HUES64 (cell line): Measurements from ENCODE around the gene NARS2.
"Not testable (repeated sequence)": the region's sequence is repeated elsewhere in the genome, so short reads cannot be mapped to it uniquely, and the experiment has no call there.

Source experiments
- H3K27ac ChIP-seq: 2 replicates; pipeline ENCODE4 v1.7.0; 2013; ENCODE audit warnings: low read depth, low read length, inconsistent platforms
- H3K27me3 ChIP-seq: 2 replicates; pipeline ENCODE4 v1.6.1; 2013; ENCODE audit warnings: mild to moderate bottlenecking, low read length; ENCODE audit not compliant: insufficient read depth
- H3K36me3 ChIP-seq: 2 replicates; pipeline ENCODE4 v1.6.1; 2013; ENCODE audit warnings: mild to moderate bottlenecking, low read length; ENCODE audit not compliant: insufficient read depth
- H3K4me1 ChIP-seq: 2 replicates; pipeline ENCODE4 v1.6.1; 2013; ENCODE audit warnings: mild to moderate bottlenecking, low read length, moderate library complexity; ENCODE audit not compliant: insufficient read depth
- H3K4me3 ChIP-seq: 2 replicates; pipeline ENCODE4 v1.5.1; 2013; ENCODE audit warnings: mild to moderate bottlenecking, low read length, moderate library complexity
- H3K9ac ChIP-seq: 2 replicates; pipeline ENCODE4 v1.6.1; 2013; ENCODE audit warnings: mild to moderate bottlenecking, low read depth, low read length
- H3K9me3 ChIP-seq: 2 replicates; pipeline ENCODE4 v1.6.1; 2013; ENCODE audit warnings: low read depth, low read length; ENCODE audit not compliant: insufficient read depth
- WGBS: fragments of 150-250, 120-280 bp; methylation state at CpG from one replicate; pipeline ENCODE4 v1.1.7; 2013; ENCODE audit warnings: missing lambda C conversion rate; 5-methylcytosine and 5-hydroxymethylcytosine counted together

NARS2 gene

GRCh38 chr11:78514922-78515502 is 59.7 kb downstream of the NARS2 start:
- Histone ChIP-seq H3K9me3 (peaks cover 12% of the 10 kb centered on the region), H3K27ac (no peak overlapping the region), H3K27me3 (no peaks in the 10 kb centered on the region), H3K4me3 (no peak overlapping the region), H3K9ac (no peak overlapping the region), H3K4me1 (peaks cover 12% of the 10 kb centered on the region), H3K36me3 (peaks cover 13% of the 10 kb centered on the region)
- 62% methylated on average over 4 of the region's 4 CpGs for WGBS

- peaks cover 15% of the 10 kb centered on the region for H3K36me3 ChIP-seq
- 89% methylated on average over 4 of the region's 5 CpGs for WGBS
- H3K27me3 ChIP-seq, H3K27ac ChIP-seq, H3K9ac ChIP-seq, H3K4me3 ChIP-seq: not testable (repeated sequence)
- H3K9me3 ChIP-seq = peaks cover 14% of the 10 kb centered on the region
- H3K4me1 ChIP-seq = peaks cover 12% of the 10 kb centered on the region
These were observed 61.6 kb downstream of the NARS2 start for GRCh38 chr11:78513085-78513484.

GRCh38 chr11:78510597-78510996 is 64.1 kb downstream of the NARS2 start:
- Histone ChIP-seq H3K9me3 (peaks cover 14% of the 10 kb centered on the region), H3K4me3 (no peak overlapping the region), H3K9ac (no peak overlapping the region), H3K36me3 (peaks cover 15% of the 10 kb centered on the region), H3K27me3 (no peaks in the 10 kb centered on the region), H3K4me1 (peaks cover 12% of the 10 kb centered on the region), H3K27ac (no peak overlapping the region)
- 97% methylated on average over 3 of the region's 4 CpGs for WGBS

- Histone ChIP-seq H3K9ac (no peak overlapping the region), H3K27me3 (no peaks in the 10 kb centered on the region), H3K9me3 (peaks cover 14% of the 10 kb centered on the region), H3K27ac (no peak overlapping the region), H3K4me3 (no peak overlapping the region), H3K4me1 (peaks cover 7% of the 10 kb centered on the region; the same call in 1 of the 2 replicates), H3K36me3 (peaks cover 15% of the 10 kb centered on the region)
- no CpG with 5 or more reads among the region's 1 CpG for WGBS
These were observed 64.6 kb downstream of the NARS2 start for GRCh38 chr11:78510025-78510596.

GRCh38 chr11:78504708-78505107 is 70.0 kb downstream of the NARS2 start:
- H3K27ac ChIP-seq = no peak overlapping the region
- peaks cover 16% of the 10 kb centered on the region for H3K4me1 ChIP-seq
- no peaks in the 10 kb centered on the region for H3K9me3 ChIP-seq
- WGBS = 95% methylated on average over 2 of the region's 4 CpGs
- no peaks in the 10 kb centered on the region for H3K27me3 ChIP-seq
- H3K4me3 ChIP-seq = no peak overlapping the region
- no peak overlapping the region for H3K9ac ChIP-seq
- H3K36me3 ChIP-seq = no peaks in the 10 kb centered on the region

GRCh38 chr11:78504181-78504580 is 70.5 kb downstream of the NARS2 start:
- Histone ChIP-seq H3K9me3 (no peaks in the 10 kb centered on the region), H3K36me3 (no peaks in the 10 kb centered on the region), H3K27me3 (no peaks in the 10 kb centered on the region), H3K9ac (no peak overlapping the region), H3K27ac (no peak overlapping the region), H3K4me1 (peaks cover 16% of the 10 kb centered on the region), H3K4me3 (no peak overlapping the region)
- WGBS = 96% methylated on average over 2 of the region's 2 CpGs

GRCh38 chr11:78499971-78500370 is 74.7 kb downstream of the NARS2 start:
- H3K36me3 ChIP-seq = no peaks in the 10 kb centered on the region
- no peaks in the 10 kb centered on the region for H3K9me3 ChIP-seq
- peaks cover 14% of the 10 kb centered on the region for H3K4me1 ChIP-seq
- no peak overlapping the region for H3K4me3 ChIP-seq
- no peak overlapping the region for H3K27ac ChIP-seq
- H3K9ac ChIP-seq = no peak overlapping the region
- no peaks in the 10 kb centered on the region for H3K27me3 ChIP-seq

GRCh38 chr11:78497293-78497692 is 77.4 kb downstream of the NARS2 start:
- Histone ChIP-seq H3K4me3 (no peak overlapping the region), H3K9ac (no peak overlapping the region), H3K4me1 (no peaks in the 10 kb centered on the region), H3K36me3 (peaks cover 7% of the 10 kb centered on the region), H3K9me3 (no peaks in the 10 kb centered on the region), H3K27me3 (no peaks in the 10 kb centered on the region), H3K27ac (no peak overlapping the region)

GRCh38 chr11:78493413-78493975 is 81.2 kb downstream of the NARS2 start:
- H3K27ac ChIP-seq = no peak overlapping the region
- H3K4me1 ChIP-seq = no peaks in the 10 kb centered on the region
- WGBS = 95% methylated on average over 2 of the region's 3 CpGs
- peaks cover 26% of the 10 kb centered on the region for H3K36me3 ChIP-seq
- no peaks in the 10 kb centered on the region for H3K9me3 ChIP-seq
- H3K4me3 ChIP-seq = no peak overlapping the region
- H3K27me3 ChIP-seq = no peaks in the 10 kb centered on the region
- no peak overlapping the region for H3K9ac ChIP-seq

- no peak overlapping the region for H3K4me3 ChIP-seq
- no peak overlapping the region for H3K9ac ChIP-seq
- H3K27ac ChIP-seq = no peak overlapping the region
- H3K36me3 ChIP-seq = peaks cover 26% of the 10 kb centered on the region
- no peaks in the 10 kb centered on the region for H3K4me1 ChIP-seq
- WGBS = 93% methylated on average over 5 of the region's 6 CpGs
- no peaks in the 10 kb centered on the region for H3K9me3 ChIP-seq
- H3K27me3 ChIP-seq = no peaks in the 10 kb centered on the region
These were observed 81.7 kb downstream of the NARS2 start for GRCh38 chr11:78492973-78493372.

- Histone ChIP-seq H3K9me3 (no peaks in the 10 kb centered on the region), H3K27ac (no peak overlapping the region), H3K27me3 (no peaks in the 10 kb centered on the region), H3K9ac (no peak overlapping the region), H3K4me1 (no peaks in the 10 kb centered on the region), H3K36me3 (peaks cover 37% of the 10 kb centered on the region), H3K4me3 (no peak overlapping the region)
These were observed 85.5 kb downstream of the NARS2 start for GRCh38 chr11:78489184-78489583.

GRCh38 chr11:78478536-78478935 is 96.1 kb downstream of the NARS2 start:
- WGBS = 97% methylated on average over 2 of the region's 2 CpGs
- Histone ChIP-seq H3K27me3 (no peaks in the 10 kb centered on the region), H3K4me3 (no peak overlapping the region)

More at GRCh38 chr11:78478536-78478935, 96.1 kb downstream of the NARS2 start:
- Histone ChIP-seq H3K4me1 (no peaks in the 10 kb centered on the region), H3K9me3 (no peaks in the 10 kb centered on the region), H3K36me3 (peaks cover 31% of the 10 kb centered on the region), H3K27ac (no peak overlapping the region), H3K9ac (no peak overlapping the region)
